ENCODE results near the gene SRGAP3.

GRCh38 chr3:9271903-9272302 lies 22.5 kb upstream of the SRGAP3 start:
- TF ChIP-seq CTCF (conservative IDR thresholded peaks at IDR 0.05) (no peak), ZFX (IDR thresholded peaks at IDR 0.05) (no peak)

Measured in C4-2B (cell line).